RWPE2 (cell line): Measurements from ENCODE around the gene NKD2.

ENCODE experiments used
- ATAC-seq: fragments of 200-7000 bp; cut with Tn5 transposase; 3 replicates; pipeline ENCODE4 v1.9.1; 2021; ENCODE audit warnings: low read depth
- DNase-seq: peaks from one replicate; pipeline ENCODE4 v3.0.0-alpha.2; 2020; ENCODE audit warnings: low spot score
- H3K27ac ChIP-seq: fragments of 450-650 bp; 2 replicates; pipeline ENCODE4 v1.5.1; 2017; ENCODE audit warnings: mild to moderate bottlenecking; ENCODE audit not compliant: poor library complexity, severe bottlenecking
- H3K27me3 ChIP-seq: fragments of 250-450 bp; sonication (Bioruptor Pico); 2 replicates; pipeline ENCODE4 v1.5.1; 2021; ENCODE audit warnings: mild to moderate bottlenecking, moderate library complexity; ENCODE audit not compliant: insufficient read depth, poor library complexity, severe bottlenecking
- H3K36me3 ChIP-seq: fragments of 250-450 bp; sonication (Bioruptor Pico); 2 replicates; pipeline ENCODE4 v1.5.1; 2020; ENCODE audit warnings: low read depth, mild to moderate bottlenecking, moderate library complexity
- H3K4me1 ChIP-seq: fragments of 250-450 bp; sonication (Bioruptor Pico); 2 replicates; pipeline ENCODE4 v1.5.1; 2021; ENCODE audit warnings: mild to moderate bottlenecking, moderate library complexity; ENCODE audit not compliant: insufficient read depth, poor library complexity, severe bottlenecking
- H3K4me3 ChIP-seq: fragments of 250-450 bp; sonication (Bioruptor Pico); 2 replicates; pipeline ENCODE4 v1.5.1; 2021; ENCODE audit warnings: mild to moderate bottlenecking, moderate library complexity; ENCODE audit not compliant: severe bottlenecking
- H3K9me3 ChIP-seq: fragments of 250-450 bp; sonication (Bioruptor Pico); 2 replicates; pipeline ENCODE4 v1.5.1; 2021; ENCODE audit warnings: mild to moderate bottlenecking, moderate library complexity; ENCODE audit not compliant: severe bottlenecking
- TF ChIP-seq, protein P1 (sequence below): fragments of 450-650 bp; IDR thresholded peaks from one replicate; pipeline ENCODE4 v1.5.1; 2017; ENCODE audit warnings: mild to moderate bottlenecking, moderate library complexity; ENCODE audit not compliant: poor library complexity, severe bottlenecking

Gene NKD2

DNA sequence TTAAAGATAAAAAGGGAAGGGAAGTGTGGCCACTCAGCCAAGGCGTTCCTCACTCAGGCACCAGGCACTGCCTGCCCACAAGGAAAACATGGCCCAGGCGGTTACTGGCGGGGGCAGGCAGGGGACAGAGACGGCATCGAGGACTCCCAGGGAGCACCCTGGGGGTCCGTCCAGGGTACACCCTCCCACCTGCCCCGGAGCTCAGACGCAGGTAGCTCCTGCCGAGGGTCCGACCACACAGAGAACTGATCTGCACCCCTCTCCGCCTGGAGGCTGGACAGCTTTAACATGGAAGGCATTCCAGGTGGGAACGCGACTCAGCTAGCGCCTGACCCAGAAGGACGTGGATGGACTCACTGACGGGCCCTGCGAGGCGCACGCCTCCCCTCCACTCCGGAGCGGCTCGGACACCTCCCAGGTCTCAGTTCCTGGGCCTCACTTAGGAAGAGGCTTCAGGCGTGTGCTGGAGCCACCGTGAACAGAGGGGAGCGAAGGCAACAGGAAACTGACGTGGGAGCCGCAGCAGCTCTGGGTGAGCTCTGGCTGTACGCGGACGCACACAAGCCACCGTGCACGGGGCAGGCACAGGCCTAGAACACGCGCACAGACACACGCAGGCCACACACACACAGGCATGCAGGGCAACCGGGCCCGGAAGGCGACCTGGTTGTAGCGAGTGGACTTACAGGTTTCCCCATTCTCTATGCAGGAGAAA, 47.5 kb downstream of the NKD2 start:
- Histone ChIP-seq H3K4me3 (no peak overlapping the region), H3K9me3 (no peaks in the 10 kb centered on the region), H3K27me3 (no peaks in the 10 kb centered on the region), H3K4me1 (no peaks in the 10 kb centered on the region), H3K36me3 (no peaks in the 10 kb centered on the region), H3K27ac (no peak overlapping the region)
- no peak for DNase-seq
- ATAC-seq = no peak
- TF ChIP-seq, protein P1, sequence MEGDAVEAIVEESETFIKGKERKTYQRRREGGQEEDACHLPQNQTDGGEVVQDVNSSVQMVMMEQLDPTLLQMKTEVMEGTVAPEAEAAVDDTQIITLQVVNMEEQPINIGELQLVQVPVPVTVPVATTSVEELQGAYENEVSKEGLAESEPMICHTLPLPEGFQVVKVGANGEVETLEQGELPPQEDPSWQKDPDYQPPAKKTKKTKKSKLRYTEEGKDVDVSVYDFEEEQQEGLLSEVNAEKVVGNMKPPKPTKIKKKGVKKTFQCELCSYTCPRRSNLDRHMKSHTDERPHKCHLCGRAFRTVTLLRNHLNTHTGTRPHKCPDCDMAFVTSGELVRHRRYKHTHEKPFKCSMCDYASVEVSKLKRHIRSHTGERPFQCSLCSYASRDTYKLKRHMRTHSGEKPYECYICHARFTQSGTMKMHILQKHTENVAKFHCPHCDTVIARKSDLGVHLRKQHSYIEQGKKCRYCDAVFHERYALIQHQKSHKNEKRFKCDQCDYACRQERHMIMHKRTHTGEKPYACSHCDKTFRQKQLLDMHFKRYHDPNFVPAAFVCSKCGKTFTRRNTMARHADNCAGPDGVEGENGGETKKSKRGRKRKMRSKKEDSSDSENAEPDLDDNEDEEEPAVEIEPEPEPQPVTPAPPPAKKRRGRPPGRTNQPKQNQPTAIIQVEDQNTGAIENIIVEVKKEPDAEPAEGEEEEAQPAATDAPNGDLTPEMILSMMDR = no peak

DNA sequence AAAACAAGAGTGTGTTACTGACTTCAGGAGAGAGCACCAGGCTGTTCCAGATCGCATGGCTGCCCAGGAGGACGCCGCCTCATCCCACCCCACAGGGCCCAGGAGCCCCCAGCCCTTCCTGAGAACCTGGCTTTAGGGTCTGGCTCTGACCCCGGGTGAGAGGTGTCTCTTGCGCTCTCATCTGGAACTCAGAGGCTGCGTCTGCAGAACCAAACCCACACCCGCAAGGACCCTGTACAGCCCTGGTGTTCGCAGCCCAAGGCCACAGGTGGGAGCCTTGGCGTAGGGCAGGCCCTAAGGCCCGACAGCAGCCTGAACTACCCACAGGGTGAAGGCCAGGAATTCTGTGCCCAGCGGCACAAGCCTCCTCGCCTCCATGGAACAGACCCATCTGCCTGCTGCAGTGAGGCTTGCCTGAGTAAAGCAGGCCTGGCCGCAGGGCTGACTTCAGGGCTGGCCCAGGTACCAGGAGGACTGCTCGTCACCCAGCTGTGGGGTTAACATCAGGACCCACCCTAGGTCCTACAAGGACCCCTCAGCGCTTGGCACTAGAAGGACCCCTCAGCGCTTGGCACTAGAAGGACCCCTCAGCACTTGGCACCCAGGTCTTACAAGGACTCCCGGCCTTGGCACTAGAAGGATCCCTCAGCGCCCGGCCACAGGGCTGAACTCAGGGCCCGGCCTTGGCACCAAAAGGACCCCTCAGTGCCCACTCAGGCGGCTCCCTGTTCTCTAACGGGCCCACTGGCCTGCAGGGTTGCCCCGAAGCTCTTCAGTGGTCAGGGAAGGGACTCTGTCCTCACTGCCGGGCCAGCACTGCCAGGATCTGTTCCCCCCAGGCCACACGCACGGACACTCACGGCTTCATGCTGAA, 48.2 kb downstream of the NKD2 start:
- ATAC-seq (no peak), DNase-seq (no peak)
- Histone ChIP-seq H3K36me3 (no peaks in the 10 kb centered on the region), H3K4me3 (no peak overlapping the region), H3K9me3 (no peaks in the 10 kb centered on the region), H3K27me3 (no peaks in the 10 kb centered on the region), H3K27ac (no peak overlapping the region), H3K4me1 (no peaks in the 10 kb centered on the region)
- TF ChIP-seq, protein P1 = no peak

DNA sequence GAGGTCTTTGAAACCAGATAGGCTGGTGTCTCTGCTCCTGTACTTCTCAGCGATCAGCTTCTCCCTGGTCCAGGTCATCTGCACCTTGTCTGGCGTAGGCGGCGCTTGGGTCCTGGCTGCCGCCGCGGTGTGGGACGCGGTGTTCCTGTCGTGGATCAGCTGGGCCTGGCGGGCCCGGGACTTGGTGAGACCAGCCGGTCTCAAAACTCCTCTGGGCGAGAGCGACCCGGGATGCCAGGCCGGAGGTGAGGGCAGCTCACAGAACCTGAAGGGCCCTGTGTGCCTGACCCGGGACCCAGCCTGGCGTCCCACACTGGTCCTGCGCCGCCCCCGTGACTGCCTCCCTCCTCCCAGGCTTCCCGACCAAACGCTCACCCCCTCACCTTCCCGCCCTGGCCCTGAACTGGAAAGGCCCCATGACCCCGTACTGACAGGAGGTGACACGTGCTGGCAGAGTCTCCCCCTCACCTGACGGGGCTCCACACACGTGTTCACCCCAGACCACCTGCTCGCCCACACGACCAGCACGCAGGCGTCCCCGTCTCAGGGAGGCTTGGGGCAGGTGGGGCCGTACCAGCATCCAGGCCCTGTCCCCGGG, 49.0 kb downstream of the NKD2 start:
- H3K27ac ChIP-seq = no peak overlapping the region
- H3K4me1 ChIP-seq = no peaks in the 10 kb centered on the region
- TF ChIP-seq, protein P1 = no peak
- DNase-seq (no peak), ATAC-seq (no peak)
- H3K9me3 ChIP-seq = no peaks in the 10 kb centered on the region
- H3K27me3 ChIP-seq = no peaks in the 10 kb centered on the region
- H3K36me3 ChIP-seq = no peaks in the 10 kb centered on the region
- H3K4me3 ChIP-seq = no peak overlapping the region

DNA sequence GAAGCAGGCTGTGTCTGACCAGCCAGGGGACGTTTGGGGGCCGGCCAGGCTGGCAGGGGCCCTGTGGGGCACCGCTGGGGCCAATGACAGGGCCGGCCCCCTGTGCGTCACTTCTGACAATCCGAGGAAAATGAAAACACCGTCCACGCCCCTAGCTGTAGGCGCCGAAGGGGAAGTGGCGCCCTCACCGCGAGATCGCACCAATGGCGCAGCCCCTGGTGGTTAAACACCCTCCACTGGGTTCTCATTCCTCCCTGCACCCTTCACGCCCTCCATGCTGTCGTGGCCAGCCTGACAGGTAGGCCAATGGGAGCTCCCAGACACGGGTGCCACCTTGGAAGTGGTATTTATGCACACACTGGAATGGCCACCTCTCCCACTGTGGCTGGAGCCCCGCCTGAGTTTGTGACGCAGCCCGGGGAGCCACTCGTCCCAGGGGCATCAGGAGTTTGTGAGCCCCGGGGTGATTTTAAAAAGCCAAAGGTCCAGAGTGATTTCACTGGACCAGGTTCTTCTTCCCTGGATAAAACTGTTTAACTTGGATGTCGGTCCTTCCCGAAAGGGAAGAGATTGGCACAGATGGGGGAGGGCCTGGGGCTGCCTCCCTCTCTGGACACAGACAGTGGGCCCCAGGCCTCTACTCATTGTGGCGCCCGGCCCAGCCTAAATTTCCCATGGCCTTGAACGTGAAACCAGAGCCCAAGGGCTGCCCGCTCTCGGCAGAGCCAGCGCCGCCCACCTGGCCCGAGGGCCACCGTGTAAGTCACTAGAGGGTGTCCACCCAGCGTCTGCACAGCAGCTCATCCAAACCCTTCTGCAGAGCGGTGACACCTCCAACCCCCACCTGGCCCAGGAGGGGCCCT, 49.7 kb downstream of the NKD2 start:
- Histone ChIP-seq H3K36me3 (no peaks in the 10 kb centered on the region), H3K27me3 (no peaks in the 10 kb centered on the region), H3K9me3 (no peaks in the 10 kb centered on the region), H3K4me1 (no peaks in the 10 kb centered on the region), H3K27ac (no peak overlapping the region), H3K4me3 (no peak overlapping the region)
- ATAC-seq = no peak
- TF ChIP-seq, protein P1 = no peak
- no peak for DNase-seq
